ENCODE measurements around the gene MLEC.

DNA sequence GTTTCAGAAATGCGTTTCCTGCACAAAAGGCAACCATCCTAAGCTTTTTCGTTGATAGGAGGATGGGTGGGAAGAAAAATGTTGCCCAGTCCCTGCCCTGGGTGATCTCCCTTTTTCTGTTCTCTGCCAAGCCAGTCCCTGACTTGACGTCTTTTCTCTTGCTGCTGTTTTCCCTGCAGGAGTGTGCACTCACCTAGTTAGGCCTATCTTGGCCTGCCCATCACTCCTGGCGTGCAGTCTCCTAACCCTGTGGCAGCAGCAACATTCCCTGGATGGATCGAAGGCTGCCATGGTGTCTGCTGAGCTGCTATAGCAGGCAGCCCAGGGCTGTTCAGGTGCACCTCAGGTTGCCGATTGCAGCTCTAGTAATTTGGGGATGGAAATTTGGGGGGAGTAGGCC lies 24.5 kb downstream of the MLEC start:
- TF ChIP-seq CTCF (IDR thresholded peaks at IDR 0.05 in 8 of 11, conservative IDR thresholded peaks at IDR 0.05 in 3 of 11) = no peak
- no peak for TF ChIP-seq POLR2A (IDR thresholded peaks at IDR 0.05)
- no peak for TF ChIP-seq POLR2AphosphoS5 (IDR thresholded peaks at IDR 0.05)
